VCaP (cell line): ENCODE data around the gene RAB40C.
A peak's percentile ranks its signal among the peaks of the same experiment; 100 is the strongest.

Source experiments
- H3K27ac ChIP-seq: fragments of 450-650 bp; 2 replicates; pipeline ENCODE4 v1.5.1; 2017
- TF ChIP-seq, protein P1 (sequence below): fragments of 450-650 bp; conservative IDR thresholded peaks from 2 replicates; pipeline ENCODE4 v1.5.1; 2017; ENCODE audit warnings: mild to moderate bottlenecking, moderate library complexity

The RAB40C gene

DNA sequence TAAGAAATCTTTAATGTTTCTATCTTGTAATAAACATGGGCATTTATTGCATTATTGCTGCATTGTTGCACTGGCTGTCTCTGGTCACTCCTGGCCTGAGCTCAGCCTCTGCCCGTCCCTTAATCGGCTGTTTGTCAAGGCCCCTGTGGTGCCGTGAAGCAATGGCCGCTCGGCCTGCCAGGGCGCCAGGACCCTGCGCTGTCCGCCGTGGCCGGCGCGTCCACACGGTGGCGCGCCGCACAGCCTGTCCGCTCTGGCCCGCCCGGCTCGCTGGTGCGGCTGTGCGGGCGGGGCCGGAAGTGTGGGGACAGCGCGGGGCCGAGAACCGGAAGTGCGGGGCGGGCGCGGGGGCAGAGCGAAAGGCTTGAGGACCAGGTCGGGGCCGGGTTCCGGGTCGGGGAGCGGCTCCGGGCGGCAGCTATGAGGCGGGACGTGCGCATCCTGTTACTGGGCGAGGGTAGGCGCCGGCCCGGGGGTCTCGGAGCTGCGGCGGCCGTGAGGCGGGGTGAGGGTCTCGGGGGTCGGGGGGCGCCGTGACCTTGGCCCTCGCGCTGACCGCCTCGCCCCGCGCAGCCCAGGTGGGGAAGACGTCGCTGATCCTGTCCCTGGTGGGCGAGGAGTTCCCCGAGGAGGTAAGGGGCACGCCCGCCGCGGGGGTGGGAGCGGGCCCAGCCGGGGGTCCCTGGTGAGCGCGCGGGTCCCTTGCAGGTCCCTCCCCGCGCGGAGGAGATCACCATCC, 78.1 kb downstream of the RAB40C start, which contains the start of gene RHOT2:
Gene RHOT2 (plus strand): TSS at position 353 of the 739 bp plus-strand sequence. CDS start 68 bp downstream, at position 421.
- H3K27ac ChIP-seq: peak within 1 kb of the TSS; percentile 86
- TF ChIP-seq, protein P1, sequence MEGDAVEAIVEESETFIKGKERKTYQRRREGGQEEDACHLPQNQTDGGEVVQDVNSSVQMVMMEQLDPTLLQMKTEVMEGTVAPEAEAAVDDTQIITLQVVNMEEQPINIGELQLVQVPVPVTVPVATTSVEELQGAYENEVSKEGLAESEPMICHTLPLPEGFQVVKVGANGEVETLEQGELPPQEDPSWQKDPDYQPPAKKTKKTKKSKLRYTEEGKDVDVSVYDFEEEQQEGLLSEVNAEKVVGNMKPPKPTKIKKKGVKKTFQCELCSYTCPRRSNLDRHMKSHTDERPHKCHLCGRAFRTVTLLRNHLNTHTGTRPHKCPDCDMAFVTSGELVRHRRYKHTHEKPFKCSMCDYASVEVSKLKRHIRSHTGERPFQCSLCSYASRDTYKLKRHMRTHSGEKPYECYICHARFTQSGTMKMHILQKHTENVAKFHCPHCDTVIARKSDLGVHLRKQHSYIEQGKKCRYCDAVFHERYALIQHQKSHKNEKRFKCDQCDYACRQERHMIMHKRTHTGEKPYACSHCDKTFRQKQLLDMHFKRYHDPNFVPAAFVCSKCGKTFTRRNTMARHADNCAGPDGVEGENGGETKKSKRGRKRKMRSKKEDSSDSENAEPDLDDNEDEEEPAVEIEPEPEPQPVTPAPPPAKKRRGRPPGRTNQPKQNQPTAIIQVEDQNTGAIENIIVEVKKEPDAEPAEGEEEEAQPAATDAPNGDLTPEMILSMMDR: peak; percentile 92

DNA sequence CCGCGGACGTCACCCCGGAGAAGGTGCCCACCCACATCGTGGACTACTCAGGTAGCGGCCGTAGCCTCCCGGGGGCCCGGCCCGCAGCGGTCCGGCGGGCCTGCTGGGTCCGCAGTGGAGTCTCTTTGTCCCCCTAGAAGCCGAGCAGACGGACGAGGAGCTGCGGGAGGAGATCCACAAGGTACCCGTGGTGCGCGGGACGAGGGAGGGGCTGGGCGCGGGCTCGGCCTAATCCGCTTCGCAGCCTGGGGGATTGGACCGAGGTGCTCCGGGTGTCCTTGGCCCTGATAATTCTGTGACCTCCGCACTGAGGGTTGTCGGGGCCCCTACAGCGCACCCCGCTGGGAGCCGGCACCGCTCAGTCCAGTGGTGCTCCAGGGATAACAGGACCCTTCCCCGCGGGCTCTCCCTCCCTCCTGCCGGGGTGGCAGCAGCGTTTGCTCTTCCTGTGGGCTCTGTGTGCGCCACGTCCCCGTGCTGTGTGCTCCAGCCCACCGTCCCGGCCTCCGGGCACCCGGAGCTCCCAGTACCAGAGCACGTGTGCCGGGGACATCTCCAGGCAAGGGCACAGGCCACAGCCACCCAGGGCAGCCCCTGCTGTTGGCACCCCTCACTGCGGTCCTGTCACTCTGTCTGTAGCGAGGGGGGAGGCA, 78.8 kb downstream of the RAB40C start:
- TF ChIP-seq, protein P1: no peak
- peak overlapping the region; percentile 86 for H3K27ac ChIP-seq

DNA sequence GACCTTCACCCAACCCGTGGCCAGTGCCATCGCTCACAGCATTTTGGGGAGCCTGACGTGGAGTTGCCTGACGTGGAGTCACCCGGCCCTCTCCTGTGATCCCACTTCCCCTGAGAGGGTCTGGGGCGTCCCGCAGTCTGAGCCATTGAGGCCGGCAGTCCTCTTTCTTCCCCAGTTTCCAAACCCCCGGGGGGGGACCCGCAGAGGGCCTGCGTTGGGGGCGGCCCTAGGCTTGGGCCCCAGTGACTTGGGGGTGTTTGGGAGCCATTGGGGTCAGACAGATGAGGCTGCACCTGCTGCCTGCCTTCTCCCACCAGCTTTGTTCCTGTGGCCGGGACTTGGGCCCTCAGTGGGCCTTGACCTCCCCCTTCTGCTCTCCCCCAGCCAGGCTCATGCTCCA, 79.8 kb downstream of the RAB40C start:
- TF ChIP-seq, protein P1: no peak
- no peak overlapping the region for H3K27ac ChIP-seq

DNA sequence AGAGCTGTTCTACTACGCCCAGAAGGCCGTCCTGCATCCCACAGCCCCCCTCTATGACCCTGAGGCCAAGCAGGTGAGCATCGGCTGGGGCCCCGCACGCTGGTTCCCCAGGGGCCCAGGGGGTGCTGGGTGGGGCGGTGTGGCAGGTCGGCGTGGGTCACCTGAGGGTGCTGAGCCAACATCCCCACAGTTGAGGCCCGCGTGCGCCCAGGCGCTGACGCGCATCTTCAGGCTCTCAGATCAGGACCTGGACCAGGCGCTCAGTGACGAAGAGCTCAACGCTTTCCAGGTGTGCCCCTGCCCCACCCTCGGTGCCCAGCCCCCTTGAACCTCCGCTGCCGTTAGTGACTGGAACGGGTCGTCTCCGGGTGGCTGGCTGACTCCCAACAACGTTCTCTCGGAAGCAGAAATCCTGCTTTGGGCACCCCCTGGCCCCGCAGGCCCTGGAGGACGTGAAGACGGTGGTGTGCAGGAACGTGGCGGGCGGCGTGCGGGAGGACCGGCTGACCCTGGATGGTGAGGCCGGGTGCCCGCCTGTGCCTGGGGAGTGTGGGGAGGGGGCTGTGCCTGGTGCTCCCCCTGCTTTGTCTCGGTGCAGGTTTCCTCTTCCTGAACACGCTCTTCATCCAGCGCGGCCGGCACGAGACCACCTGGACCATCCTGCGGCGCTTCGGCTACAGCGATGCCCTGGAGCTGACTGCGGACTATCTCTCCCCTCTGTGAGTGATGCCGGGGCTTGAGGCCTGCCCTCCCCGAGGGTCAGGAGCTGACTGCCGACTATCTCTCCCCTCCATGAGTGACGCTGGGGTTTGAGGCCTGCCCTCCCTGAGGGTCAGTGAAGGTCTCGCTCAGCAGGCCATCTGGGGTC, 80.9 kb downstream of the RAB40C start:
- H3K27ac ChIP-seq: no peak overlapping the region
- TF ChIP-seq, protein P1: no peak

DNA sequence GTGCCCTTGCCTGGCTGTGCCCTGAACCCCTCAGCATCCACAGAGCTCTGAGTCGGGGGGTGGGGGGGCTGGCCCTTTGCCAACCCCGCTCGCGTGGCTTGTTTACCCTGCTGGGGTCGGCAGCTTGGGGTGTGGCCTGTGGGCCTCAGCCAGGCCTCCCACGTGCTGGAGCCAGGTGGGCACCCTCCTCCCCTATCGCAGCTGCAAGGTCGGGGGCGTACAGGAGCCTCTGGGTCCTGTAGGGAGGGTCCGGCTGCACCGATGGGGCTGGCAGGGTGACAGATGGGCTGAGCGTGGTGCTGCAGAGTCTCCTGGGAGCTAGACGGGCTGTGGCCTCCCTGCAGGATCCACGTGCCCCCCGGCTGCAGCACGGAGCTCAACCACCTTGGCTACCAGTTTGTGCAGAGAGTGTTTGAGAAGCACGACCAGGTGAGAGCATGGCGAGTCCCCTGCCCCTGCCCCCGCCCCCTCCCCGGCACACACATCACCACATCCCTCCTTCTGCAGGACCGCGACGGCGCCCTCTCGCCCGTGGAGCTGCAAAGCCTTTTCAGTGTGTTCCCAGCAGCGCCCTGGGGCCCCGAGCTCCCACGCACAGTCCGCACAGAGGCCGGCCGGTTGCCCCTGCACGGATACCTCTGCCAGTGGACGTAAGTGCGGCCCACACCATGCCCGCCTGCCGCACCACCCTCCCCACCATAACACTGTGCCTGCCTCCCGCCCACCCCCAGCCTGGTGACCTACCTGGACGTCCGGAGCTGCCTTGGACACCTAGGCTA, 81.7 kb downstream of the RAB40C start:
- TF ChIP-seq, protein P1: no peak
- H3K27ac ChIP-seq: no peak overlapping the region

DNA sequence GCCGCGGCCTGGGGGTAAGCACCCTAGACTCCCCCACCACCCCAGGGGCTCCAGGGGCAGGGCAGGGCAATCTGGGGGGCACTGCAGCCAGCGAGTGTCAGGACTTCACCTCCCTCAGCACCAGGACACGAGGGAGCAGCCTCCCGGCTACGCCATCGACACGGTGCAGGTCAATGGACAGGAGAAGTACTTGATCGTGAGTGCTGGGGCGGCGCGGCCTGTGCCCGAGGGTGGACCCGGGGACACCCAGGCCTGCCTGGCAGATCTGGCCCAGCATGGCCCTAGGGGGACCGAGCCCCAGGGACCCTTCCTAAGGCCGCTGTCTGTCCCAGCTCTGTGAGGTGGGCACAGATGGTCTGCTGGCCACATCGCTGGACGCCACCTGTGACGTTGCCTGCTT, 82.5 kb downstream of the RAB40C start:
- TF ChIP-seq, protein P1: no peak
- H3K27ac ChIP-seq: no peak overlapping the region
